Heart left ventricle (tissue), 13 donors: Measurements from ENCODE around the gene TLL1.

Experiments used
- CTCF ChIP-seq, 12 donors: fragments of 200-600 bp; sonication (generic) in 4 of 12; IDR thresholded peaks; one replicate each; pipeline versions ENCODE4 v1.5.0 to v1.8.0; 2018 to 2022; ENCODE audit warnings: antibody characterized with exemption in 12 of 12, mild to moderate bottlenecking in 5 of 12
- POLR2A ChIP-seq, 2 donors: fragments of 450-650 bp; IDR thresholded peaks; one replicate each; pipeline ENCODE4 v1.6.1; 2017; ENCODE audit warnings: antibody characterized with exemption in 2 of 2, mild to moderate bottlenecking in 2 of 2, moderate library complexity in 2 of 2
- donor health status: ischemic (EF 13 %, LVEDD 7.1; RV severe dilation, severe dysfunction).
- donor health status: DM: no; HTN: yes; CAD: no.
- donor health status: DM: no; HTN: no; CAD: no.
- donor health status: ischemic (EF 25% LVEDD 6.9; RV normal size, moderate dysfunction).
- donor health status: ischemic (EF 25% LVEDD 5.7; RV mildly dilated, moderate dysfunction).
- donor health status: ischemic (EF 35%, LVEDD 5.7; RV mildly dilated, moderate dysfunction).
- donor health status: nonischemic (EF 11% LVEDD 7.7; RV severe dilation, severe dysfunction).
- donor health status: DM: yes; HTN: yes; CAD: no.
- donor health status: PGD.
- donor health status: ischemic (EF 29% LVEDD 5.4; RV normal size, mild dysfunction).
- donor health status: nonischemic (EF 23%, LVEDD 6.1; RV moderate dilation, normal function).

DNA sequence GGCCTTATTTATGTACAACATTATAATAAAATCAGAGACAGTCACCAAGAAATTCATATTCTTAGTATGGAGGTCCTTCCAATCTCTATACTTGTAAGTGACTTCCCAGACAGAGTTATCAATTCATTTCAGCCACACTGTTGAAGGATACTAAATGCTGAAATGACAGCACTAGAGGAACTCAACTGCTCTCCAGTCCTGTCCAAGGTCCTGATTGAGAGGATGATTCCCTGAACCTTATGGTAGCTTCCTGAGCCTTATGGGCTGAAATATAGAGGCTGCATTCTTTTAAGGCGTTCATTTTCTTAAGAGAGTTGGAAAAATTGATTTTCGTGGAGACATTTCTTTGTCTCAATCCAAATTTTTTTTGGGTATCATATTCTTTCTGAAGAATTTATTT is 205.9 kb downstream of the TLL1 start:
- TF ChIP-seq CTCF (IDR thresholded peaks at IDR 0.05), result no peak
- no peak for TF ChIP-seq POLR2A (IDR thresholded peaks at IDR 0.05)
